HG03139 (cell line): ENCODE measurements around the gene FBXL4.
A peak's percentile ranks its signal among the peaks of the same experiment; 100 is the strongest.

Experiments used
- ATAC-seq: cut with Tn5 transposase; IDR thresholded peaks from one replicate; pipeline ENCODE4 v1.9.1; 2021; ENCODE audit not compliant: unreplicated experiment

Gene FBXL4

GRCh38 chr6:98947411-98948292 is at the start of gene FBXL4:
TSS of gene FBXL4 (minus strand) at chr6:98947946. CDS start at chr6:98926988, 20,958 bp downstream.
- ATAC-seq, result peak; percentile 73

DNA sequence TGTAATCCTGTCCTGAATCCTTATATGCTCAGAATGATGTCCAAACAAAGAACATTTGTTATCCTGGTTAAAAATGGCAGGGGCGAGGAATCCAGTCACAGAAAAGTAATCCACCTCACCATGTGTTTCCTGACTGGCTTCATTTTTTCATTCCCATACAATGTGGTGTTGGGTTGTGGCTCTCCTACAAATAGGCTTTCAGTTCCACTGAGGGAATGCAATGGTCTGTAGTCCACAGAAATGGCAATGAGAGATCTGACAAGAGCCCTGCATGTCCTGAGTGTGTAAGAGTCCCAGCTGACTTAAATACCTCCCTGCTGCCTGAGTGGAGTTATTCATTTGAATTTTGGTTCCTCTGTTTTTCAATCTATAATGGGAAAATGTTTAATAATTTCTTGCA is 47.4 kb upstream of the FBXL4 start:
- ATAC-seq, result no peak

- no peak for ATAC-seq
Observed at GRCh38 chr6:98992535-98992934, 44.8 kb upstream of the FBXL4 start.

- no peak for ATAC-seq
Observed at GRCh38 chr6:98986071-98986615, 38.4 kb upstream of the FBXL4 start.

DNA sequence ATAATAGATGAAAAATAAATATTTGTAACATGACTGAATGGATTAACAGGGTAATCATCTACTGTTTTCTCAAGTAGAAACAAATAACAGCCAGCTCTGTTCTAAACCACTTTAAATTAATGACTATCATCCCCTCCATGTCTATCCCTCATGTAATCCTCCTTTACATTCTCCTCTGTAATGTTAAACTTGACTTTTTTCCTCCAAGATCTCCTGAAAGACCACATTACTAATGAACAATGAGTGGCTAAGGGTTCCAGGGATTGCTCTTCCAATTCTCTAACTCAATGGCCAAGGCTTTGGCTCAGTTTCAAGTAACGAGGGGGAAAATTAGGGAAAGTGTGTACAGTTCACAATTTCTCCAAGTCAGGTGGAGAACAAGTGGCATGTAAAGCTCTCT is 37.6 kb upstream of the FBXL4 start:
- ATAC-seq, result no peak

DNA sequence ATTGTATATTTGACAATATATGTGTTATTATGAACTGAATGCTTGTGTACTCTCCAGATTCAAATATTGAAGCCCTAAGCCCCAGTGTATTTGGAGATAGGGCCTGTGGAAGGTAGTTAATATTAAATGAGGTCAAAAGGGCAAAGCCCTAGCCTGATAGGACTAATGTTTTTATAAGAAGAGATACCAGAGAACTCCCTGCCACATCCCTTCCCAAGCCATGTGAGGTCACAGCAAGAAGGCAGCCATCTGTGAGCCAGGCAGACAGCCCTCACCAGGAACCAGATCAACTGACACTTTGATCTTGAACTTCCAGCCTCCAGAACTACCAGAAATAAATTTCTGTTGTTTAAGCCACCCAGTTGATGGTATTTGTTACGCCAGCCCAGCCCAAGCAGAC is 36.4 kb upstream of the FBXL4 start:
- no peak for ATAC-seq

DNA sequence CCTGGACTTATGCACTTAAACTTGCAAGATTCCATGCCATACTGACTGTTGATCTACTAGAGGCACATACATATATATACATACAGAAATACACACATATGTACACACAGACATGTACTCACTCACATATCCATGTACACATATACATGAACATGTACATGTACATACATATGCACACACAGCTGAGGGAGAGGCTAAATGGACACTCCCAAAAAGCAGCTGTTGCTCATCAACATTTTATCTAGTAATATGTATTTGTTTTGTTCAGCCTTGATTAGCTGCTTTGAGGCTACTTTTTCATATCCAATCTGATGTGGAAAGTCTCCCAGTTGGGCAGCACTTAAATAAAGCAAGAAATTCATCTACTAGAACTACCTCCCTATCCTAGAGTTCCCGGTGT is 33.7 kb upstream of the FBXL4 start:
- no peak for ATAC-seq

DNA sequence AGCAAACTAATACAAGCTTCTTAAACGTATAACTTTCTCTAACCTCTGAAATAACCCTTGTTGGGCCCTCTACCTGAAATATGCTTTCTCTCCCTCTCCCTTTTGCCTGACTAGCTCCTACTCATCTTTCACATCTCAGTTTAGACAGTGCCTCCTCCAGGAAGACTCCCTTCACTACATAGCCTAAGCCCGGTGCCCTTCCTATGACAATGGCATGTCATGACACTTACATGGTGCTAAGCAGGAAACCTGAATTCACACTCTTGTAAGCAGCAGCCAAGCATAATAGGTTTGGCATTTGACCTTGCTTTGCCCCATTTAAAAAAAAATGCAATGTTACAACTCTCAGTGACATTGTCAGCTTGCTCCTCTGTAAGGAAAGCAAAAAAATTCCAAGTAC is 33.1 kb upstream of the FBXL4 start:
- no peak for ATAC-seq

GRCh38 chr6:98977671-98978292 is 30.0 kb upstream of the FBXL4 start:
- ATAC-seq, result no peak

GRCh38 chr6:98976674-98977385 is 29.1 kb upstream of the FBXL4 start:
- no peak for ATAC-seq

- ATAC-seq, result no peak
Observed at GRCh38 chr6:98975421-98975820, 27.7 kb upstream of the FBXL4 start.

GRCh38 chr6:98974309-98974708 is 26.6 kb upstream of the FBXL4 start:
- no peak for ATAC-seq

GRCh38 chr6:98973571-98973970 is 25.8 kb upstream of the FBXL4 start:
- ATAC-seq, result no peak

- ATAC-seq, result no peak
Observed at GRCh38 chr6:98971303-98971702, 23.6 kb upstream of the FBXL4 start.

- no peak for ATAC-seq
Observed at GRCh38 chr6:98970469-98970868, 22.7 kb upstream of the FBXL4 start.

DNA sequence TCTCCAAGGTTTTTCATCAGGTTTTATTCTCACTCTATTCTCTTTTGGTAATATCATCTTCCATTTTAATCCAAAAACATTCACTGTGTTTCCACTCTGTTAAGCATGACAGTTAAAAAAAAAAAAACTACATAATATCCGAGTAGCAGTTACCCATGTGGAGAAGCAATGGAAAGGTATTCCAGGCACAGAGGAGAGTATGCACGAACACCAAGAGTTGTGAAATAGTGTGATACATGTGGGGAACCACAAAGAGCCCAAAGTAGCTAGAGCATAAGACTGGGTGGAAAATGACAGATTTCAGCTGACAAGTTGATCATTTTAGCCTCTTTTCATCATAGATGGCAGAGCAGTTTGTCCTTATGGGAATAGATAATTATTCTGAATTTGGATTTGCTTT is 19.9 kb upstream of the FBXL4 start:
- ATAC-seq, result no peak

DNA sequence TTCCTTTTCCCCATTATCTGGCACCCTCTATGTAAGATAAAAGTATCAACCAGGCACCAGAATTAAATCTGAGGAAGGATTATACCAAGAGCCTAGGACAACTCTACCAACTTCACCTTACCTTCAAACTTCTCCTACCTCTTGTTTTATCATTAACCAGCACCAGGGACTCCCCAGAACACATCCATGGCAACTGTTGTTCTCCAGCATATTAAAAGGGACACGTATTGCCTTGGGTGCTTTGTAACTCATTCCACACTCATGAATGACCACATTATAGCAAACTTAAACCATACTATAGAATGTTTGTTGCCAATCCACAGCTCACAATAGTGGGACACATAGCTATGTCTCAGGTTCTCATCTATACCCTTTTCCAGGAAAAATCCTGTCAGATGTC is 11.9 kb upstream of the FBXL4 start:
- no peak for ATAC-seq

- no peak for ATAC-seq
Observed at GRCh38 chr6:98958776-98959175, 11.0 kb upstream of the FBXL4 start.

DNA sequence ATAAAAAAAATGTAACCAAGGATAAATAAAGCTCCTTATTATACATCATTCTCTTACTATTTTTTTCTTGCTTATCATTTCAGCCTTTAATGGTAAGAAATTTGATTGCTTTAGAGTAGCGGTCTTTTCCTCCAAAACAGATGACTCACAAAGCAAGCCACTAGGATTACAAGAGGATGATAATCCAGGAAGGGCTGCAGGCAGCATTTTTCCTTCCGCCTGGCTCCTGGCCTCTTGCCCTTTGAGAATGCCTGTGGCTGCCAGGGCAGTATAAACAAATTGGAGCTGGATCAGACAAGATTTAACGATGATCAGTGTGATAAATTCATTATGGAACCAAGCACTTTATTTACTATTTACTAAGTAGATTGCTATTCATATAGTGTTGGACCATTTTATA is 9.7 kb upstream of the FBXL4 start:
- no peak for ATAC-seq

DNA sequence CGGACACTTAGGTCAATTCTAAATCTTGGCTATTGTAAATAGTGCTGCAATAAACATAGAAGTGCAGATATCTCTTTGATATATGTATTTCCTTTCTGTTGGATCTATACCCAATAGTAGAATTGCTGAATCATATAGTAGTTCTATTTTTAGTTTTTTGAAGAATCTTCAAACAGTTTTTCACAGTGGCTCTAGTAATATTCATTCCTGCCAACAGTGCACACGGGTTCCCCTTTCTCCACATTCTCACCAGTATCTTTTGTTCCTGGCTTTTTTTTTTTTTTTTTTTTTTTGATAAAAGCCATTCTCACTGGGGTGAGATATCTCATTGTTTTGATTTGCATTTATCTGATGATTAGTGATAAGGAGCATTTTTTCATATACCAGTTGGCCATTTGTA is 1.8 kb upstream of the FBXL4 start:
- no peak for ATAC-seq

GRCh38 chr6:98946879-98947410 is 801 bp downstream of the FBXL4 start:
- ATAC-seq, result peak; percentile 19
